ENCODE results near the gene CCDC196. TPM values are rescaled to one million over a fixed set of nuclear protein-coding genes. Genes with fewer than 3 reads are reported as not detected.

Gene CCDC196
- total and polyA plus RNA-seq, 10 of the 15 experiments (the other 5 are each of a cell fraction or from before 2014, with no cell fraction given) = 0.03 to 0.52 (median 0.28) TPM; not detected in 7

DNA sequence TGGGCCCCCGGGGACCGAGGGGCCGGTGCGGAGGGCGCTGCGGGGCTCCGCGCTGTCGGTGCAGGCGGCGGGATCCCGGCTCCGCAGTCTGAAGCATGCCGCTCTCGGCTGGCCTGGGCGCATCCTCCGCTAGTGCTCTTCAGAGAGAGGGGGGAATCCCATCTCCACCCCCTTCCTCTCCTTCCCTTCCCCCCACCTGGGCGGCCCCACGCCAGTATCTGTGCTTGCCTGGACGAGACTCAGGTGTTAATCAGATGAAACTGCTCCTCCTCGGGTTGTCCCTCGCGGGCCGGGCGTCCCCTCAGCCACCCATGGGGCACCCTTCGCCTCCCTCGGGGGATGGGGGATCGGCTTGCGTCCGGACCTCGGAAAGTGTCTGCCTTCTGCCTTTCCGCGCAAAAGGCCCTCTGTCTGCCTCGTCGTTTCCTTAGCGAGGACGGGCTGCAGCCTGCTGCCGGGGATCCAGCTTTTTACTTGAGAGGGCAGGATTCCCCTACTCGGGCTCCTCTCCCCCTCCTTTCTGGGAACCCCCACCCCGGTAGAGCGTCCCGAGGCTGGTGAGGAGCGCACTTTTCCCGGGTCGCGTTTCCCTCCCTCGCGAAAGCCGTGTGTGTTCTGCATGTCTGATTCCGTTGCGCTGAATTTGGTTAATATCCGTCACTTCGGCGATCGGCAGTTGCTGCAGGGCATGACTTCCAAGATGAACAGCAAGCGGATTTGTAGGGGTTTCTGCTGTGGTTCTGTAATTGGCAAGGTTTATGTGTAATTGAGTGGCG lies 22.9 kb downstream of the CCDC196 start (continued):
- TF ChIP-seq, protein P1, sequence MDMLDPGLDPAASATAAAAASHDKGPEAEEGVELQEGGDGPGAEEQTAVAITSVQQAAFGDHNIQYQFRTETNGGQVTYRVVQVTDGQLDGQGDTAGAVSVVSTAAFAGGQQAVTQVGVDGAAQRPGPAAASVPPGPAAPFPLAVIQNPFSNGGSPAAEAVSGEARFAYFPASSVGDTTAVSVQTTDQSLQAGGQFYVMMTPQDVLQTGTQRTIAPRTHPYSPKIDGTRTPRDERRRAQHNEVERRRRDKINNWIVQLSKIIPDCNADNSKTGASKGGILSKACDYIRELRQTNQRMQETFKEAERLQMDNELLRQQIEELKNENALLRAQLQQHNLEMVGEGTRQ (IDR thresholded peaks at IDR 0.05; ENCODE audit: borderline replicate concordance, low read depth, low read length) = no peak
- TF ChIP-seq ESRRA (IDR thresholded peaks at IDR 0.05; ENCODE audit: low read length) (no peak), POLR2AphosphoS5 (IDR thresholded peaks at IDR 0.05; ENCODE audit: low read length) (no peak), SMC3 (IDR thresholded peaks at IDR 0.05; ENCODE audit: borderline replicate concordance, low read length) (peak; percentile 5; the same call in 1 of the 2 replicates), BHLHE40 (IDR thresholded peaks at IDR 0.05; ENCODE audit: borderline replicate concordance in 1 of 2, low read depth in 2 of 2, low read length in 1 of 2) (peak; percentile 41 to 52; a peak in 2 of 4 replicates), RAD51 (IDR thresholded peaks at IDR 0.05) (no peak)
- TF ChIP-seq, protein P2, sequence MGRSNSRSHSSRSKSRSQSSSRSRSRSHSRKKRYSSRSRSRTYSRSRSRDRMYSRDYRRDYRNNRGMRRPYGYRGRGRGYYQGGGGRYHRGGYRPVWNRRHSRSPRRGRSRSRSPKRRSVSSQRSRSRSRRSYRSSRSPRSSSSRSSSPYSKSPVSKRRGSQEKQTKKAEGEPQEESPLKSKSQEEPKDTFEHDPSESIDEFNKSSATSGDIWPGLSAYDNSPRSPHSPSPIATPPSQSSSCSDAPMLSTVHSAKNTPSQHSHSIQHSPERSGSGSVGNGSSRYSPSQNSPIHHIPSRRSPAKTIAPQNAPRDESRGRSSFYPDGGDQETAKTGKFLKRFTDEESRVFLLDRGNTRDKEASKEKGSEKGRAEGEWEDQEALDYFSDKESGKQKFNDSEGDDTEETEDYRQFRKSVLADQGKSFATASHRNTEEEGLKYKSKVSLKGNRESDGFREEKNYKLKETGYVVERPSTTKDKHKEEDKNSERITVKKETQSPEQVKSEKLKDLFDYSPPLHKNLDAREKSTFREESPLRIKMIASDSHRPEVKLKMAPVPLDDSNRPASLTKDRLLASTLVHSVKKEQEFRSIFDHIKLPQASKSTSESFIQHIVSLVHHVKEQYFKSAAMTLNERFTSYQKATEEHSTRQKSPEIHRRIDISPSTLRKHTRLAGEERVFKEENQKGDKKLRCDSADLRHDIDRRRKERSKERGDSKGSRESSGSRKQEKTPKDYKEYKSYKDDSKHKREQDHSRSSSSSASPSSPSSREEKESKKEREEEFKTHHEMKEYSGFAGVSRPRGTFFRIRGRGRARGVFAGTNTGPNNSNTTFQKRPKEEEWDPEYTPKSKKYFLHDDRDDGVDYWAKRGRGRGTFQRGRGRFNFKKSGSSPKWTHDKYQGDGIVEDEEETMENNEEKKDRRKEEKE (IDR thresholded peaks at IDR 0.05) = no peak
- TF ChIP-seq, protein P3, sequence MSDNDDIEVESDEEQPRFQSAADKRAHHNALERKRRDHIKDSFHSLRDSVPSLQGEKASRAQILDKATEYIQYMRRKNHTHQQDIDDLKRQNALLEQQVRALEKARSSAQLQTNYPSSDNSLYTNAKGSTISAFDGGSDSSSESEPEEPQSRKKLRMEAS (IDR thresholded peaks at IDR 0.05; ENCODE audit: low read depth, low read length) = no peak; the same call in 1 of the 2 replicates
- TF ChIP-seq, protein P4, sequence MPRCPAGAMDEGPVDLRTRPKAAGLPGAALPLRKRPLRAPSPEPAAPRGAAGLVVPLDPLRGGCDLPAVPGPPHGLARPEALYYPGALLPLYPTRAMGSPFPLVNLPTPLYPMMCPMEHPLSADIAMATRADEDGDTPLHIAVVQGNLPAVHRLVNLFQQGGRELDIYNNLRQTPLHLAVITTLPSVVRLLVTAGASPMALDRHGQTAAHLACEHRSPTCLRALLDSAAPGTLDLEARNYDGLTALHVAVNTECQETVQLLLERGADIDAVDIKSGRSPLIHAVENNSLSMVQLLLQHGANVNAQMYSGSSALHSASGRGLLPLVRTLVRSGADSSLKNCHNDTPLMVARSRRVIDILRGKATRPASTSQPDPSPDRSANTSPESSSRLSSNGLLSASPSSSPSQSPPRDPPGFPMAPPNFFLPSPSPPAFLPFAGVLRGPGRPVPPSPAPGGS (IDR thresholded peaks at IDR 0.05; ENCODE audit: borderline replicate concordance, insufficient read depth, low read depth, low read length, poor library complexity, severe bottlenecking) = peak; percentile 10
- TF ChIP-seq, protein P5, sequence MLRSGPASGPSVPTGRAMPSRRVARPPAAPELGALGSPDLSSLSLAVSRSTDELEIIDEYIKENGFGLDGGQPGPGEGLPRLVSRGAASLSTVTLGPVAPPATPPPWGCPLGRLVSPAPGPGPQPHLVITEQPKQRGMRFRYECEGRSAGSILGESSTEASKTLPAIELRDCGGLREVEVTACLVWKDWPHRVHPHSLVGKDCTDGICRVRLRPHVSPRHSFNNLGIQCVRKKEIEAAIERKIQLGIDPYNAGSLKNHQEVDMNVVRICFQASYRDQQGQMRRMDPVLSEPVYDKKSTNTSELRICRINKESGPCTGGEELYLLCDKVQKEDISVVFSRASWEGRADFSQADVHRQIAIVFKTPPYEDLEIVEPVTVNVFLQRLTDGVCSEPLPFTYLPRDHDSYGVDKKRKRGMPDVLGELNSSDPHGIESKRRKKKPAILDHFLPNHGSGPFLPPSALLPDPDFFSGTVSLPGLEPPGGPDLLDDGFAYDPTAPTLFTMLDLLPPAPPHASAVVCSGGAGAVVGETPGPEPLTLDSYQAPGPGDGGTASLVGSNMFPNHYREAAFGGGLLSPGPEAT (IDR thresholded peaks at IDR 0.05; ENCODE audit: low read depth) = peak; percentile 49; the same call in 1 of the 2 replicates
